Neural cell (in vitro differentiated cells): ENCODE data around the gene DLST.

ENCODE experiments used
- CTCF ChIP-seq: fragments of 450-650 bp; IDR thresholded peaks from 2 replicates; pipeline ENCODE4 v1.5.1; 2014; ENCODE audit warnings: antibody characterized with exemption, mild to moderate bottlenecking, moderate library complexity; ENCODE audit not compliant: poor library complexity, severe bottlenecking
- EZH2 ChIP-seq: fragments of 200-600, 300-800 bp; shearing (Covaris generic), sonication (generic); IDR thresholded peaks from 2 replicates; pipeline ENCODE4 v1.6.1; 2014; ENCODE audit warnings: antibody characterized with exemption, low read length, borderline replicate concordance, mild to moderate bottlenecking; ENCODE audit not compliant: insufficient read depth, poor library complexity, severe bottlenecking
- MXI1 ChIP-seq: fragments of 450-650 bp; conservative IDR thresholded peaks from 2 replicates; pipeline ENCODE4 v1.6.1; 2014; ENCODE audit warnings: antibody characterized with exemption, mild to moderate bottlenecking; ENCODE audit not compliant: poor library complexity, severe bottlenecking
- REST ChIP-seq: IDR thresholded peaks from 2 replicates; pipeline ENCODE4 v1.6.1; 2012; ENCODE audit warnings: borderline replicate concordance
- SMC3 ChIP-seq: fragments of 450-650 bp; conservative IDR thresholded peaks from 2 replicates; pipeline ENCODE4 v1.6.1; 2014; ENCODE audit warnings: antibody characterized with exemption, mild to moderate bottlenecking, moderate library complexity; ENCODE audit not compliant: poor library complexity
- TAF1 ChIP-seq: IDR thresholded peaks from 2 replicates; pipeline ENCODE4 v1.6.1; 2012; ENCODE audit warnings: low read depth

- TF ChIP-seq CTCF = no peak
- TF ChIP-seq EZH2 = no peak
- TF ChIP-seq SMC3 = no peak
- no peak for TF ChIP-seq MXI1
- TF ChIP-seq TAF1 = no peak
- TF ChIP-seq REST = no peak
These were observed 54.4 kb downstream of the DLST start for GRCh38 chr14:74936151-74936550.
